IPS-NIHi11 (cell line): ENCODE results near the gene TYW1B.
"Not testable (repeated sequence)": the region's sequence is repeated elsewhere in the genome, so short reads cannot be mapped to it uniquely, and the experiment has no call there.

ENCODE experiments used
- DNase-seq: peaks from one replicate; pipeline ENCODE4 v3.0.0; 2012; ENCODE audit warnings: mixed read lengths, low spot score

The TYW1B gene

DNA sequence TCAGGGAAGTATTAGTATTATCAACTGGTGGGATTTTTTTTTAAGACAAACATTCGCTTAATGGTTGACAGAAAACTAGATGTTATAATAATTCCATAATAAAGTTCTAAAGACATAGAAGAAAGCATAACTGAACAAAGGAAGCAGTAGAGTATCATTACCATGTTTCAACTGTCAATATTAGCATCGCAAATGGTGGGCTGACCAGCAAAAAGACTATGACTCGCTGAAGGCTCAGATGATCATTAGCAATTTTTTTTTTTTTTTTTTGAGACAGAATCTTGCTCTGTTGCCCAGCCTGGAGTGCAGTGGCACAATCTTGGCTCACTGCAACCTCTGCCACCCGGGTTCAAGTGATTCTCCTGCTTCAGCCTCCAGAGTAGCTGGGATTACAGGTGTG, 74.8 kb downstream of the TYW1B start:
- not testable (repeated sequence) for DNase-seq

DNA sequence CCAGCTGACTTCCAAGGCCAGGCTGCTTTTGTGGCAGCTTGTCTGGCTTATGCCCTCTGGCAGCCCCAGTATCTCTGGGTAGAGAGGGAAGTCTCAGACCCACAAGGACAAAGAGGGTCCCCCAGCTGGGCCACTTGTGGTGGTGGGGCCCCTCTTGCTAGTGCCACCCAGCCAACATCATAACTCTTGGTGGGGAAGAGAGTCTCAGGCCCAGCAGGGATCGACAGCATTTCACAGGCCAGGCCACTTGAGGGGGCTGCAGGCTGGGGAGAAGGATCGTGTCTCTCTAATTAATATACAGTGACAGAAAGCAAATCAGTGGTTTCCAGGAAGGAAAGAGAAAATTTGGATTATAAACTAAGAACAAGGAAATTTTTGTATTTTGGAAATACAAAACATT, 76.0 kb downstream of the TYW1B start:
- DNase-seq, result peak; percentile 51

DNA sequence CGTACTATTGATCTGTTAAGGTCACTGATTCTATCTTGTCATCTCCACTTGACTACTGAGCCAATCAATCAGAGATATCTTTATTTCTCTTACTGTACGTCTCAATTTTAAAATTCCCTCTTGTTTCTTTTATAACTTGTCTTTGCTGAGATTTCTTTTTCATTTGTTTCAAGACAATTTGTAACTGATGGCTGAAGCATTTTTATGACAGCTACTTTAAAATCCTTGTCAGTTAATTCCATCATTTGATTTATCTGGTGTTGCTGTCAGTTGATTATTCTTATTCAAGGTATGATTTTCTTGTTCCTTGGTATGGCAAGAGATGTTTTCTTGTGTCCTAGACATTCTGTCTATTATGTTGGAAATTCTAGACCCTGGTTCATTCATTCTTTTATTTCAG, 76.6 kb downstream of the TYW1B start:
- no peak for DNase-seq

DNA sequence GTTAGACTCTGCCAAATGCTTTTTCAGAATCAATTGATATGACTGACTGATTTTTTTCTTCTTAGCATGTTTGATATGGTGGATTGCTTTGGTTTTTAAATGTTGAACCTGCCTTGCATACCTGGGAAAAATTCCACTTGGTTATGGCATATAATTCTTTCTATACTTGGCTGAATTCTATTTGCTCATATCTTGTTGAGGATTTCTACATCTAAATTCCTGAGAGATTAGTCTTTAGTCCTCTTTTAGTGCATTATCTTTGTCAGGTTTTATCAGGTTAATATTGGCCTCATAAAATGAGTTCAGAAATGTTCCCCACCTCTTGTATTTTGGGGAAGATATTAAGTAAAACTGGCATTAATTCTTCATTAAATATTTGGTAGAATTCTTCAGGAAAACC, 79.4 kb downstream of the TYW1B start:
- not testable (repeated sequence) for DNase-seq

DNA sequence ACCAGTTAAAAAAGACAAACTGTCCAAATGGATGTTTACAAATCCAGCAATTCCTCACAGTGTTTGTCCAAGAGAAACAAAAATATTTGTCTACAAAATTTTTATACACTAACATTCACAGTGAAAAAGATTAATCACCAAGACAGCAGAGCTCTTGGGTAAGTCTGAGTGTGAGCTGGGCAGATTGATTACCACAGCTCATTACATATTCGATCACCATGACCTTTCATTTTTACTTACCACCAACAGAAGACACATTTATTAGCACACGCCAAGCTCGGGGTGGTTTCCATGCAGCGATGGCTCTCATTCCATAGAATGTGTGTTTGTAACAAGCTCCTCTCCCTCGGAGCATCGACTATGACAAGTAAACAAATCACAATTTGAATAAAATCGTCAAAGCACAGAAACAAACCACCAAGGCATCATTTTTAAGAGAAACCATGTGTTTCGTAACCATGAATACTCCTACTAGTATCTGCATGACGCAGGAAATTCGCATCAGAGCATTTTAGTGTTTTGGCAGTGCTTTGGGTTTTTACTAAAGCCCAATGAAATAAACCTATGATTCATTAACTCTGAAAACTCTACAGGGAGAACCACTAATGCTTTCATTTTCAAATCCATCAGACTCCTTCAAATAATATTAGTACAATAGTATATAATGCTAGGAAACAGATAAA, 83.6 kb downstream of the TYW1B start:
- not testable (repeated sequence) for DNase-seq

DNA sequence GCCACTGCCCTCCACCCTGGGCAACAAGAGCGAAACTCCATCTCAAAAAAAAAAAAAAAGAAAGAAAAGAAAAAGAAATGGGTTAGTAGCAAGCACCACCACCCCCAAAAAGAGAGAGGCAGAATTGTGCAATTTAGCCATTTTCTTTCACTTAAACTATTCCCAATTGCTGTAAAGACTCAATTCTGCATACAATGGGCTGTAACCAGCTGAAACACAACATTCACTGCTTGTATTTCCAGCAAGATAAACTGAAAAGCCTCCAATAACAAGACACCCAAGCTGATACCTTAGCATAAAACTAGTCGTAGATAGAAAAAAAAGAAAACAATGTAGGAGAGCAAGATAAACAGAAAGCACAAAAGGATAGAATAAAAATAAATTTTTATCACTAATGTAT, 84.2 kb downstream of the TYW1B start:
- not testable (repeated sequence) for DNase-seq

DNA sequence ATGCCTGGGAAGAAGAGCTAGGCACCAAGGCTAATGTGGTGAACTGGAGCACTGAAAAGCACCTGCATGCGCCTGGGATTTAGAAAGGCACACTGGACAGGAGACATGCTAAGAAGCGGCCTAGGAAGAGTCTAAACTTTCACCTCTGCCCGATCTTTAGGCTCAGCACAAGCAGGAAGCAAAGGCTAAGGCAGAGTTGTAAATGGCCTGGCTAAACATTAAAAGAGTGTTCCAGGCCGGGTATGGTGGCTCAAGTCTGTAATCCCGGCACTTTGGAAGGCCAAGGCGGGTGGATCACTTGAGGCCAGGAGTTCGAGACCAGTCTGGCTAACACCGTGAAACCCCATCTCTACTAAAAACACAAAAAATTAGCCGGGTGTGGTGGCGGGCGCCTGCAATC, 88.3 kb downstream of the TYW1B start:
- DNase-seq, result not testable (repeated sequence)

DNA sequence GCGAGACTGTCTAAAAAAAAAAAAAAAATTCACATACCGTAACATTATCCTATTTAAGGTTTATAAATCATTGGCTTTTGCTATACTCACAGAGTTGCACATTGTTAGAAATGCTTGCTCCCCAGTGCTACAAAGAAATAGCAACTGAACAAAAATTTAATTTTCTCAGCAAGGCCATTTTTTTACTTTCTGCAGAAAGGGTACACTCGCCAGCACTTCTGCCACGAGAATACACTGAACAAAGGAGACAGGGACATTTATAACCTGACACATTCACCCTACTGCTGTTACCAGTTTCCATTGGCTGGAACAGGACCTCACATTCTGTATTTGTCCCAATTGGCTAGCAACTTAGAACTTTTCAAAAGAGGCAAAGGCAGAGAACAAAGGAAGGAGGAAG, 92.1 kb downstream of the TYW1B start:
- not testable (repeated sequence) for DNase-seq

DNA sequence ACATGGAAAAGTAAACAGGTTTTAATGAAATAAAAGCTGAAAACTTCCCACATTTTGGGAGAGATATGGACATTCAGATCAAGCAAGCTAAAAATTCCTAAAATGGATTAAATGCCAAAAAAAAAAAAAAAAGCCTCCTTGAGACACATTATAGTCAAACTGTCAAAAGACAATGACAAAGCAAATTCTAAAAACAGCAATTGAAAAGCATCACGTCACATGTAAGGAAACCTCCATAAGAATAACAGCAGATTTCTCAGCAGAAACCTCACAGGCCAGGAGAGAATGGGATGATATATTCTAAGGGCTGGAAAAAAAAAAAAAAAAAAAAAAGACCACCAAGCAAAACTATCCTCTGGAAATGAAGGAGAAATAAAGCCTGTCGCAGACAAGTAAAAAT, 97.2 kb downstream of the TYW1B start:
- not testable (repeated sequence) for DNase-seq

DNA sequence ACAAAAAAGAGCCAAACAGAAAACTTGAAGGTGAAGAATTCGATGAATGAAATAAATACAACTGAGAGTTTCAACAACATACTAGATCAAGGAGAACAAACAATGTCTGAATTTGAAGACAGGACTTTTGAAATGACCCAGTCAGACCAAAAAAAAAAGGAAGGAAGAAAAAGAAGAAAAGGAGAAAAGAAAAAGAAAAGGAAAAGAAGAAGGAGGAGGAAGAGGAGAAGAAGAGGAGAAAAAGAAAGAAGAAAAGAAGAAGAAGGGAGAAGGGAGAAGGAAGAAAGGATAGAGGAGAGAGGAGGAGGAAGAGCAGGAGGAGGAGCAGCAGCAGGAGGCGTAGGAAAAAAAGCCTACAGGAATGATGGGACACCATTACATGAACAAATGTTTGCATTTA, 97.6 kb downstream of the TYW1B start:
- not testable (repeated sequence) for DNase-seq

DNA sequence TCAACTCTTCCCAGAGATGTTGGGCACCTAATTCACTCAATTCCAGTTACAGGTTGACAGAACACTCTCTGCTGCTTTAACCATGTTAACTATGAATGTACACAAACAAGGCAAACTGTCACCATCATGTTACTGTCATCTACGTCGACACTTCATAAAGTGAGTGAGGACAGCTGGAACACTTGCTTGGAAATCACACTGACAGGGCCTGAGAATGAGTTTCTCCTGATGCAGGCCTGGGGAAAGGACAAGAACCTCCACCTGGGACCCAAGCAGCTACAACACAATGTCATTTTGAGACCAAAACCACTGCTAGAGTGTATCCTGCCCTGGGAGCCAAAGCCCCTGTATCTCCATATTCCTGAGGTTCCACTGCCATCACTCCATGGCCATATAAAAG, 98.9 kb downstream of the TYW1B start:
- DNase-seq, result not testable (repeated sequence)

DNA sequence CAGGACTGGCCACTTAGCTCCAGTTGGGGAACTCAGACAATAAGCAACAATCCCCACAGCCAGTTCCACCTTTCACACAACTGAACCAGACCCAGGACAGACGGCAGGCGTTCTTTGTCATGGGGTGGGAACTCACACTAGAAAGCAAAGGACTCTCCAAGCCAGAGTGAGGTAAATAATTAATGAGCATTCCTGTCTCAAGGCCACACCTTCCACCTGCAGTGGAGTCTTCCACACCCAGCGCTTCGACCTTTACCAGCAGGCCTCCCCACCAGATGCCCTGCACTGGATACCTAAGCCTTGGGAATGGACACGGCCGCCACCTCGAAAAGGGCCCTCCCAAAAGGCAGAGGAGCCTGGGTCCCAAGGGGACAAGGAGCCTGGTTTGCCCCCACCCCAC, 105.3 kb downstream of the TYW1B start:
- peak; percentile 6 for DNase-seq

DNA sequence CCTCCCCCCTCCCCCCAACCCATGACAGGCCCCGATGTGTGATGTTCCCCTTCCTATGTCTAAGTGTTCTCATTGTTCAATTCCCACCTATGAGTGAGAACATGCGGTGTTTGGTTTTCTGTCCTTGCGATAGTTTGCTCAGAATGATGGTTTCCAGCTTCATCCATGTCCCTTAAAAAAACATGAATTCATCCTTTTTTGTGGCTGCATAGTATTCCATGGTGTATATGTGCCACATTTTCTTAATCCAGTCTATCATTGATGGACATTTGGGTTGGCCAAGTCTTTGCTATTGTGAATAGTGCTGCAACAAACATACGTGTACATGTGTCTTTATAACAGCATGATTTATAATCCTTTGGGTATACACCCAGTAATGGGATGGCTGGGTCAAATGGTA, 107.1 kb downstream of the TYW1B start:
- DNase-seq, result not testable (repeated sequence)

DNA sequence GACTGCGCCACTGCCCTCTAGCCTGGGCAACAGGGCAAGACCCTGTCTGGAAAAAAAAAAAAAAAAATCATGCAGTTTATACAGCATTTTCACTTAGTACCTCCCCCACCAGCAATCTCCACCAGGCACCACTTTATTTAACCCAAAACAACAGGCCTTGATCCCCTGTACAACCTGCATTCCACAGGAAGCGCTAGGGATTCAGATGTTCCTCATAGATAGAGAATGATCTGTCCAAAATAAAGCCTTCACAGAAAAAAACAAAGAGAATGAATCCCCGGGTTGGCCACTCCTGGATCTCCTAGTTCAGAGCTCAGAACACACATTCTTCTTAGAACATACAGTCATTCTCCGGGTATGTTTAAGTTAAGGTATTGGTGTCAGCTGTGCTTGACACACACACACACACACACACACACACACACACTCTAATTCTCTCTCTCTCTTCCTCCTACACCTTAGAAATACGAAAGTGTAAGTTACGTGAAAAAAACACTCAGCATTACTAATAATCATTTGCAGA, 110.7 kb downstream of the TYW1B start:
- not testable (repeated sequence) for DNase-seq

DNA sequence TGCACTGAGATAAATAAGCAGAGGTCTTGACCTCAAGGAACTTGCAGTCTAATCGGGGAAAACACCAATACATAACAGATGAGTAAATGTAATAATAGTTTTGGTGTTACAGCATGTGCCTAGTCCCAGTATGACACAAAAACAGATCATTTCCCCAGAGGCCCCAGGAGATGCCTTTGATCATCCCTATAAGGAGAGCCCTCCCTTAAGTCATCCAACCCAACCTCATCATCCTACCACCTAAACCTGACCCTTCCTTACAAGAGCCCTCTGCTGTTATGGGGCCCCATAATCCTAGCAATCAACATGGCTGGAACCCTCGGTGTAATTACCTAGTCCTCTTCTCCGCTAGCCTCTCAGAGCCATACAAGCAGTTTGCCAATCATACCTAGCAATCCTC, 116.1 kb downstream of the TYW1B start:
- DNase-seq, result not testable (repeated sequence)

DNA sequence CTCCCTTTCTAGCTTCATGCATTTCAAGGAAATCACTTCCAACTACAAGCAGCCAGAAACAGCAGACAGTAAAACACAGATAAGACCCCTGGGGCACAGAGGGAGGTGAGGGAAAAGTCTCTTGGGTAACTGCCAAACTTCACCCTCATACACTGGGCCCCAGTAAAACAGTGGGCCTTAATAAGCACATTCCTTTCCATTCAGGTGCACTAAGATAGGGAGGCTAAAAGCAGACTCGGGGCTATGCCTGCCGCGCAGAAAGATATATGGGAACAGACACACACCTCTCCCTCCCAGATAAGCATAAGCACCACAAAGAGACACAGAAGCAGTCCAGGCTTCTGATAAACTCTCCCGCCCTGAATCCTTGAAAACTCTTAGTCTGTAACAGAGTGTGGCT, 117.0 kb downstream of the TYW1B start:
- DNase-seq, result no peak

DNA sequence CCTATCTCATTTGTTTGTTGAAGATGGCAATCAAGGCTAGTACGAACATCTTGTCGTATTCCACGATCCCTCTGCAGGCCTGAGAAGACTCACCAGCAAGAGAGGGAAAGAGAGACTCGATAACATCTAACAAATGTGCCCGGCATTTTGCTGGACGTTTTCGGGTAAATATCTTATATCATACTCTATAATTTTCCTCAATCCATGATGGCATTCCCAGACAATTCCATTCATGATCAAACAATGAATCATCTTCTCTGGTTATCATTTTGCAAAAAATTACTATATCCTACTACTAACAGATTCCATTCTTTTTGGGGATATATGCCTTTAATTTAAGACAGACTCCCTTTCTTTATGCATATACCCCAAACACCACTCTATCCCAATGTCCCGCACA, 118.1 kb downstream of the TYW1B start:
- no peak for DNase-seq

DNA sequence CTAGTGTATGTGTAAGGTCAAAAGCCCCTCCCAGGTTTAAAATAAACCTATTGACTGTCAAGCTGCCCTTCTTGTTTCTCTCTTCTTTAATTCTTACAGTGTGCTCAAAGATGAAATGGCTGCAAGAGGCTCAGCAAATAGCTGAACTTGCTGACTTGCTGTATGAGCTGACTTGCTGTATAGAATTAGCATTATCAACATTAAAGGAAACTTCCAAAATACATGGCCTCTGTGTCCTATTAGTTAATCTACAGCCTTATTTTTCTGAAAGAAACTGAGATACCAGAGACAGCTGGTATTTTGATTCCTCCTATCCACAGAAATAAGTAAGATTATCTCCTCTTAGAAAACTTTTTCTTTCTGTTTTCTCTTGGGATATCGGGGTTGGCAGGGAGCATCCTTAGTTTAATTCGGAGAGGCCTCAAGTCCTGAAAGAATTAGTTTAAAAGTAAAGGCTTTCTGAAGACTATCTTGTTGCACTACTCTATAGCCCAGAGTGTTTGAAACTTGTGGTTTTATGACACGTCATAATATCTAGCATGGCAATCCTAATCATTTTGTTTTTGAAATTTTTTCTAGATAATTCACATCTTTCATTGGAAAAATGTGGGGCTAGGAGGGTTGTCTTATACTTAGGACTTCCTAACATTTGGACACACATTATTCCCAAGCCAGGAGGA, 119.5 kb downstream of the TYW1B start:
- not testable (repeated sequence) for DNase-seq

DNA sequence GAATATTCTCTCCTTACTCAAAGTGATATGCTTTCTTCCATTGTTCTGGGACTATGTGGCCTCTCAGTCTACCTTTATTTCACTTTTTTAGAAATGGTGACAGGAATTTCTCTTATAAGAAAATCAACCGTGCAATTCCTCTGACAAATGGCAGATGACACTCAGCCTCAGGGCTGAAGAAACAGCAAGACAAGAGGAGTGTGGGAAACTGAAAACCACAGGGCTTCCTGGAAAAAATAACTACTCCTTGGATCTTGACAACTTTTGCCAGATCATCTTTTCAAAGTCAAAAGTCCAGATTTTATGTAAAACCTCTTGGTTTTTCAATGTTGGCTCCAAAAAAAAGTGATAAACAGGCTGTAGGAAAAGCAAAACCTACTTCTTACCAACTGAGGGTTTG, 121.5 kb downstream of the TYW1B start:
- DNase-seq, result no peak

DNA sequence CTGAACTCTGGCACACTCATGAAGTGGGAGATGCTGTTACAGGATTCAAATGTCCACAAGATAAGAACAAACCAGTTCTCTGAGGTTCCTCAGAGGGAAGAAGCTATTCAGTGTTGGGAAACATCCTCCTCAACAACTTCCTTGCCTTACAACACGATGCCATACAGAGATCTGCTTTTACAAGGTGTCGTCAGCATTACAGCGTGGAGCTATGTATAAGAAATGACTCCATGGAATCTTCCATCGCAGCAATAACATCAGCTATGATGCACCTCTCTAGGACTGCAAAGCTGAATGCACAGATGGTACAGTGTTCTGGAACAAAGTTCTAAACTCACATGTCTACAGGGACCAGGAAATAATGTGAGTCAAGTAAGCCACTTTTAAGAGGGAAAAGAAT, 122.3 kb downstream of the TYW1B start:
- not testable (repeated sequence) for DNase-seq

DNA sequence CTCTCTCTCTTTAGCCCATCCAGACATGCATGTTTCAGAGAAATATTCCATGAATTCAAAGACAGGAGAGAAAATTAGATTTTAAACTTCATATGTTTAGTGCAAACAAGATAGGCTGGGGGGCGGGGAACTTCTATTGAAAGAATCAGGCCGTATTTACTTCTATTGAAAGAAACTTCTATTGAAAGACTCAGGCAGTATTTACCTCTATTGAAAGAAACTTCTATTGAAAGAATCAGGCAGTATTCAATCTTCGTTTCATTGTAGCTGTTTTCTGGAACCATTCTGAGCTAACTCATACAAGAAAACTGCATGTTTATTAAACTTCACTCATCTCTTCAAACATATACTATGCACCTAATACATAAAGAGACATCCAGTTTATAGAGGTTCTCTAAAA, 123.1 kb downstream of the TYW1B start:
- no peak for DNase-seq

DNA sequence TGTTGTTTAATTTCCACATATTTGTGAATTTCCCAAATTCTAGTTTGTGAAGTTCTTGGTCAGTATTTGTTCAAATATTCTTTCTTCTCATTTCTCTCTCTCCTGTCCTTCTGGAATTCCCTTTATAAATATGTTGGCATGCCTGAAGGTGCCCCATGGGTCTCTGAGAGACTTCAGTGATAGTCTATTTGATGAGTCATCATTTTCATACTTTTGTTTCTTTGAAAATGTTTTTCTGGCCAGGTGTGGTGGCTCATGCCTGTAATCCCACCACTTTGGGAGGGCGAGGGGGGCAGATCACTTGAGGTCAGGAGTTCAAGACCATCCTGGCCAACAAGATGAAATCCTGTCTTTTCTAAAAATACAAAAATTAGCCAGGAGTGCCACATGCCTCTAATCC, 127.5 kb downstream of the TYW1B start:
- DNase-seq, result not testable (repeated sequence)

DNA sequence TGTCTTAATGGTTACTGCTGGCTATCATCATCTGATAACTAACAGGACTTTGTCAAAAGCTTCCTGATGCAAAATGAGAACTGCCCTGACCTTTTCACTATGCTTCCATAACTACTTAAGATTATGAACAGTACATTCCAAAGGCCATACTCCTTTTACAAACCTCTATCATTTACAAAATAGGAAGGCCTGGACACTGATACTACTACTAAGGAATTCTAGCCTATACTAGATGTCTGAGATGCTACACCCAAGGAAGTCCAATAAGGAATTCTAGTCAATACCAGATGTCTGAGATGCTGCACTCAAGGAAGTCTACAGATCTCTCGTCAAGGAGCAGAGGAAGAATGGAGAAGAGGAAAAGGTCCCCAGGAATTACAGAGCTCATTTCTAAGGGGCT, 130.9 kb downstream of the TYW1B start:
- DNase-seq, result not testable (repeated sequence)

DNA sequence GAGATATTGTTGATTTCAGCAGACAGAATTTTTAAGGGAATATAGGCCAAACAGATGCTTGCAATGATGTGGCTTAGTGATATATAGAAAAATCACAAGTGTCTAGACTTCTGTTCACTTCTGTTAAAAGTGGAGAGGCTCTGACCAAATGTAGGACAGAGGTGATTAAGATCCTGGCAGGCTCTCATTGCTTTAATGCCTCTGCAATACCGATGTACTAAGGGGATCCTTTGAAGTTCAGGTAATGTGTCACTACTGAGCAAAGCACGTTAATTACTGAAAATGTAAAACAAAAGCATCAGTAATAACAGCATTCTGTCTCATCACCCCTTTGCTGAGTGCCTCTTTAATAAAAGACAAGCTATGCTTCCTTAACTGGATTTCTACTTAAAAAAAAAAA, 131.4 kb downstream of the TYW1B start:
- not testable (repeated sequence) for DNase-seq
